ENCODE measurements around the gene CAMK2D.
A peak's percentile ranks its signal among the peaks of the same experiment; 100 is the strongest.

The CAMK2D gene

DNA sequence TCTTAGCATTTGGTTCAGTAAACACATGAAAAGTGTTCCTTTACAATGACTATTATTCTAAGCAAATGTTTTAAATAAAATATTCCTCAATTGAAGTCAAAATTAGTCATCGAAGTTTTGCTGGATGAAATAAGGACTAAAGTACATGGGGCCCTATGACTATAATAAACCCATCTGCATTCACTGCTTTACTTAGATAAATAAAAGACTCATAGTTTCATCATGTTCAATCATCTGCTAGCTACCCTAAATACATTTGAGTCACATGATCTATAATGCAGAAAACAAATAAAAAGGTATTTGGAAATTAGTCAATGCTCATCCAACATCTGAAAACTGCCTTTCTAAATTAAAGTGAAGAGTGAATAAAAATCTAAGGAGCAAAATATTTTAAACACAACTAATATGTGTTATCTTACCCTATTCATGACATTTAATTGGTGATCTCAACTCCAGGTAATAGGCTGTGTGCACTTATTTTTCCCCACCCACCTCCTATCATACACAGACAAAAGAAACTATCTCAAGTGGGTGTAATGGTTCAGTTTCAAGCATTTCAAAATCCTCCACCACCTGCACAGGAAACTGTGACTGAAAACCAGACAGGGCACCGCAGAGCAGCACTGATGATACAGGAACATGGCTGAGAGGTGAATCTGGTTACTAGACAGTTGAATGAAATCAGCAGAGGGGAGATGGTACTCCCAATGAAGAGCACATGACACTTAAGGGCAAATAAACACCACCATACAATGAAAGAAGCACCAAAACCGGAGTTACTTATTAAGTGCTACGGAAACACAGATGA lies 78.6 kb downstream of the CAMK2D start:
- peak; percentile 36 for DNase-seq (ENCODE audit: low read depth)

DNA sequence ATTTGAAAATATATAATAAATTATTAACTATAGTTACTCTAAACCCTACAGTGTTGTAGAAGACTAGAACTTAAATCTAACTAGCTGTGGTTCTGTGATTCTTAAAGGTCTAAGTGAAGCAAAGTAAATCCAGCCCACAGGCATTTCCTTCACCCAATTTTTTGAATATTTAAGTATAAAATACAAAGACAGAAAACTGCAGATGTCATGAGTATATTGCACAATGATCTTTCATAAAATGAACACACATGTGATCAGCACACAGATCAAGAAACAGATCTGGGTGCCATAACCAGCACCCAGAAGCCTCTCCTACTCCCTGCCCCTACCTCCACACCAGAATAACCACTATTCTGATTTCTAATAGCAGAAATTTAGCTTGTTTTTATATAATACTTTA lies 82.9 kb downstream of the CAMK2D start:
- no peak for DNase-seq (ENCODE audit: low read depth)

GRCh38 chr4:113677325-113677724 lies 84.2 kb downstream of the CAMK2D start:
- no peak for DNase-seq (ENCODE audit: low read depth)

DNA sequence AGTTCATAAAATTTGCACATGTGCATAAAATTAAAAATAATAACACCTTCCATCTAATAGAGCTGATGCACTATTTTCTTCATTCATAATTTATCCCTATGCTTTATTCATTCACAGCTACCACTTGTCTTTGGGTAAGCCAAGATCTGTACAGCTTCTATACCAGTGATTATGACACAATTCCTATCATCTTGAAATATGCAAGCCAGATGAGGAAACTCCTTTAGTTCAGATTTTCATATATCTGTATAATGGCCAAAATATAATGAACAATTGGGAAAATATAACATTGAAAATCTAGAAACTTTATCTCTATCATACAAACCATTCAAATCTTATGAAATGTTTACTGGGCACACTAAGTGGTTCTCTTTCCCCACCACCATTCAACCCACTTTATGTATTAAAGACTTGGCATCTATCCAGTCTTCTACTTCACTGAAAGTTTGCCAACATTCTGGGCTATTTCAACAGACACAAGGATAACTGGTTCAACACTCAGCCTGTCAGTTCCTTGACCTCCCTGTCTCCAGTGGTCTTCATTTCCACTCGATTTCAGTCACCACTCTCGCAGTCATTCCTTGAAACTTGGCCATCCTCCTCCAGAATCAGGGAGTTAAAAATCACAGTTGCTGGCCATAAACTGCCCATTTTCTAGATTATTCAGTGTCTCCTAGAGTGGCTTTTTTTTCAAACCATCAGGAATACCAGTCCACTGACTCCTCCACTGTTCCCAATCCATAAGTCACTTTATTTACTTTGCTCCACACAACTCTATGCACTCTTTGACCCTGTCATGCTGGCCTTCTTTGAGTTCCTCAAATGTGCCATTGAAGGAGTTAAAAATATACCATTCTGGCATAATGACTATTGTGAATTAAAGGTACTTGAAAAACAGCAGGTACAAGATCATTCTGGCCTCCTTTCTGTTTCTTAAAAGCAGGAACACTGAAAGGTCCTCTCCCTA lies 85.5 kb downstream of the CAMK2D start:
- DNase-seq (ENCODE audit: low read depth): no peak

- DNase-seq (ENCODE audit: low read depth): no peak
These were observed 86.8 kb downstream of the CAMK2D start for GRCh38 chr4:113674733-113675132.

DNA sequence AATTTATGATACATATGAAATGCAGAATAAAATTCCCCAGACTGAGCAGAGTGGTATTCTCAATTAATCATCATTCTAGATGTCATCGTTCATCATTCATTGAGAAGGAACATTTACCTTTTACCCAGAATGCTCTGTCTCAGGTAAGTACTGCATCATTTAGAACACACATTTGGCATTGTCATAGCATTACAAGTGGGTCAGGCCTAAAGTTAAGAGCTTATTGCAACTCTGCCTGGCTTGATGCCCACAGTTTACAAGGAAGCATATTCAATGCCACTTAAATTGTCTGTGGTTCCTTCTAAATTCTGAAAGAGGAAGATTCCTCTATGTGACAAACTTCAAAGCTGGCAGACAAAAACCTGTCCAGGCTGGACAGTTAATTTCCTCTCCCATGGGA lies 87.3 kb downstream of the CAMK2D start:
- DNase-seq (ENCODE audit: low read depth): no peak

DNA sequence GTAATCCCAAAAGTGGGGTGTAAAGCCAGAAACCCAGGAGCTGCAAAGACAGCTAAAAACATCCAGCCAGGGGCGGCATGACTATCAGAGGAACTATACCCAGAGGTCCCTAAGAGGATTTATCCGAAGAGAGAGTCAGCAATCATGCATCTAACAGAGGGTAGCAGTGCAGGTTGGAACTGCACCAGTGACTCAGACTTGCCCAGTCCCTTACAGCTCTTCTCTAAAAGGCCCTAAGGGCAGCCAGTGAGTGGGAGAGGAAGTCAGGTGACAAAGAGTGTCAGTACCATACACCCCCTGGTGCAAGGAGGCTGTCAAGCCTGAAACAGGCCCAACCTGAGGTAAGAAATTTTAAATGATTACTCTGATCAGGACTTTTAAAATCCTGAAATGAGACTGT lies 88.1 kb downstream of the CAMK2D start:
- no peak for DNase-seq (ENCODE audit: low read depth)

DNA sequence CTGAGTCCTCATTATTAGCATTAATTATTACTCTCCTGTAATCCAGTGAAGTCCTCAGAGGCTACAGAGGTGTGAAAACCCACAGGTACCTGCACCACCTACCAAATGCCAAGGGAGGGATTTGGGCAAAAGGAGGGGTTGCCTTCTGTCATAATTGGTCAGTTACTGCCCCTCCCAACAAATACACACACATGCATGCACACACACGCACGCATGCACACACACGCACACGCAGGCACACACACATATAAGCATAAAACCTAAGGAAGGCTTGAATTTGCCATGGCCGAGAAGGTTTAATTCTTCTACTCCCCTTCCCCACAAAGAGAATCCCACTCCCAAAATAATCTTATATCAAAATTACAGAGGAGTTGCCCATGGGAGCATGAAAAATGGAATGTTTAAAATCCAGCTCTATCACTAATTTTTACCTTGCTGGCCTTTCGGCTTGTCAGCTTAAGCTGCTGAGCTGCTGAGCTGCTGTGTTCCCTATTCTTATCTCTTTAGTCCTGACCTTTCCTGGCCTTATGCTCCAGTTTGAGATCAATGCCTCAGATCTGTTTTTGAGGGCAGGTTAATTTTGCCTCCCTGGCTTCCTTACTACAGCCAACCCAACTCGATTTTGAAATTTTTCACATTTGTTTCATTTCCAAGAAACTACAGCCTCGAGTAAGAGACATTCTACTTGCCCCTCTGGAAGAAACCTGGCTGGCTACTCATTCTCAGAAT lies 95.0 kb downstream of the CAMK2D start:
- no peak for DNase-seq (ENCODE audit: low read depth)

DNA sequence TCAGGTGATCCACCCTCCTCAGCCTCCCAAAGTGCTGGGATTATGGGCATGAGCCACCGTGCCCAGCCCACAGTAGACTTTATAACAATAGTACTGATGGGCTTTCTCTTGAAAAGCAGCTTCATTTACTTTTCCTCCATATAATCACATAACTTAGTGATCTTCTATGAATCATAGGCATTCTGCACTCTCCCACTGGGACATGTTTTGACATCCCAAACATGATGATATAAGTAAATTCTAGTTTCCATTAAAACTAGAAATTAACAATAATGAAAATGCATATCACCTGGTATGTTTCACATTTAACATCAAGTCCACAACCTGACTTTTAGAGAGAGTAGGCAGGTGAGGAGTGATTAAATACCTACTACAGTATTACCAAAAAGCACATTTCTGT lies 96.5 kb downstream of the CAMK2D start:
- no peak for DNase-seq (ENCODE audit: low read depth)

- DNase-seq (ENCODE audit: low read depth): no peak
These were observed 99.0 kb downstream of the CAMK2D start for GRCh38 chr4:113662581-113662980.

GRCh38 chr4:113659127-113659526 lies 102.4 kb downstream of the CAMK2D start:
- no peak for DNase-seq (ENCODE audit: low read depth)

DNA sequence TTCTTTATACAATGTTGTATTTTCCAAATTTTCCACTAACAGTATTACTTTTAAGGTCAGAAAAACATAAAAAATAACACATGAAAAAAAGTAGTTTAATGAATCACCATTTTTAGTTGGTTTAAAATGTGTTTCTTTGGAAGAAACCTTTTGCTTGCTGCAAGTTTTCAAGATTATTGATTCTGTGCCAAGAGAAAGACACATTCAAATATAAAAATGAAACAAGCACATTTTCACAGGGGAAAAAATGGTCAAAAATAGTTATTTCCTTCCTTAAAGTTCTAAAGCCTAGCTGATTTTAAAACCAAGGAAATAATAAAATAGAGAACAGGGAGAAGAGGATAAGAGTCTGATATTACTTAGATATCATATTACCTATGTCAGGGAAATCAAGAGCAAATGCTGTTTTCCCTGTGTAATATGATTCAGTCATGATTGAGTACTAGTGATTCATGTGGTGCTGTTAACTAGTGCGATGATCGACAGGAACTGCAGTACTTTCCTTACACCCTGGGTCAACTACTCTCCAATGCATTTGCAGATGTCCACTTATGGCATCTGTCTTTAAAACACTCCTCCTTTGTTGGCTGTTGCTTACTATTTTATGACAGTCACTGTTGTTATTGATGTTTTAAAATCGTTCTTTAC lies 103.8 kb downstream of the CAMK2D start:
- DNase-seq (ENCODE audit: low read depth): no peak

- no peak for DNase-seq (ENCODE audit: low read depth)
These were observed 107.7 kb downstream of the CAMK2D start for GRCh38 chr4:113653871-113654270.

DNA sequence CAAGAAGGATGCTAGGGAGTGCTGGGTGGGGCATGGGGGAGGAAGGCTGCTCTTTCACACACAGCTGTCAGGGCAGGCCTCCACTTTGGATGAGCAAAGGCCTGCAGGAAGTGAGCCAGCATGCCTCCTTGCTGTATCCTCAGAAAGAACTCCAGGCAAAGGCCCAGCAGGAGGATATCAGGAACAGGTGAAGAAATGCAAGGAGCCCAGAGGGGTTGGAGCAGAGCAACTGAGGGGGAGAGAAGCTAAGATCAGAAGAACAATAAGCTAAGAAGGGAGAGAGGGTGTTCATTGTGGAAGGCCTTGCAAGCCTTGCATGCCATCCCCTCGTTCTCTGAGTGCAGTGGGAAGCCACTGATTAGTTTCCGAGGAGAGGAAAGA lies 115.1 kb downstream of the CAMK2D start:
- no peak for DNase-seq (ENCODE audit: low read depth)

DNA sequence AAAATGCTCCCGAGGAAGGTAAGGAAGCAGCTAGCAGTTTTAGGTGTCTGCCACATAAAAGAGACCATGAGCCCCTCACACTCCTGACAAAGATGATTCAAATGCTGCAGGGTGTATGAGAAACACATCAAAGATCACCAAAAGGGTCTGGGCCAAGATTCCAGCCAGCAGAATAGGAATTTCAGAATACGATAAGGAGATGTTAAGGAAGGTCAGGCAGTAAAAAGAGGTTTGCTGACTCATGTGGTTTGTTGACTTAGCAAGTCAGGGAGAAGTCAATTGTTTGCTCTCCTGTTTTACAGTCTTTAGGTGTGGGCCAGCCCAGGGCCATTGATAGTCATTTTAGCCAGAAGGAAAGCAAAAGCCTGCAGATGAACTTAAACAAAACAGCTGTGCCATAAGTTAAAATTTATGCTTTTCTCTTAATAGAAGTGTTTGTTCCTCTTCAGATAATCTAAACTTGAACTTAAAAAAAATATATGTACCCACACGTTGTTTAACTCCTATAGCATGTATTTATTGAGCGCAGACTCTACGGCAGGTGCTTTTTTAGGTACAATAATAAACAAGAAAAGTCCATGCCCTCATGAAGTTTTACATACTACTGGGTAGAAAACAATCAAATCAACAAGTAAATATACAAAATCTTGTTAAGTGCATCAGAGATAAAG lies 115.6 kb downstream of the CAMK2D start:
- no peak for DNase-seq (ENCODE audit: low read depth)

DNA sequence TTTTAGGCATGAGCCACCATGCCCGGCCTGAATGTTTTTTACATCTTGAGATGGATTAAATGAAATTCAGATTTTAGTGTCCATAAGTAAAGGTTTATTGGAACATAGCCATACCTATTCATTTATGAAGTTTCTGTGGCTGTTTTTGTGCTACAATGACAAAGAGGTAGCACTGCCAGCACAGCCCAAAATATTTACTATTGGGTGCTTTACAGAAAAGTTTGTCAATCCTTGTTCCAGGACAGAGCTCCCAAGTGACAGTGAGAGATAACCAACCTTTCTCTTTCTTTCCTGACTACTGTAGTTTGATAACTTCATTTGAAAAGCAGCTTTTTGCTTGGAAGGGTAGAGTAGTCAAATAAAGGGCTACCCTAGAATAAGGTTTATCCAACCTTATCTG lies 116.2 kb downstream of the CAMK2D start:
- no peak for DNase-seq (ENCODE audit: low read depth)

DNA sequence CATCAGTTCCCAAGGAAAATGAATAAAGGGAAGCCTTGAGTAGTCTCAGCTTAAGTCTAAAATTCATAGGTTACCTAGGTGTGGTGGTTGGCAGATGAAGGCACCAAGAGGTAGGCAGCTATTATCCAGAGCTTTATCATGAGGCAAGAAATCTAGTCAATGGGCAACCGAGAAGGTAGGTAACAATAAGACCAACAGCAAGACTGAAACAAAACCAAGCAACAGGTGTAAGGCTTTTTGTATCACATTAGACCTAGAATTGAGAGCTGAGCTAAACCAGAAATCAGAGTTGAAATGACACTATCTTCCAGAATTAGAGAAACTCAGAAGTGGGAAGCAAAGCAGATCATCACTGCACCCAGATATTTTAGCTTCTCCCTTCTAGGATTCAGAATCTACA lies 117.1 kb downstream of the CAMK2D start:
- no peak for DNase-seq (ENCODE audit: low read depth)

GRCh38 chr4:113643505-113643904 lies 118.0 kb downstream of the CAMK2D start:
- DNase-seq (ENCODE audit: low read depth): no peak

GRCh38 chr4:113641025-113641431 lies 120.5 kb downstream of the CAMK2D start:
- no peak for DNase-seq (ENCODE audit: low read depth)

DNA sequence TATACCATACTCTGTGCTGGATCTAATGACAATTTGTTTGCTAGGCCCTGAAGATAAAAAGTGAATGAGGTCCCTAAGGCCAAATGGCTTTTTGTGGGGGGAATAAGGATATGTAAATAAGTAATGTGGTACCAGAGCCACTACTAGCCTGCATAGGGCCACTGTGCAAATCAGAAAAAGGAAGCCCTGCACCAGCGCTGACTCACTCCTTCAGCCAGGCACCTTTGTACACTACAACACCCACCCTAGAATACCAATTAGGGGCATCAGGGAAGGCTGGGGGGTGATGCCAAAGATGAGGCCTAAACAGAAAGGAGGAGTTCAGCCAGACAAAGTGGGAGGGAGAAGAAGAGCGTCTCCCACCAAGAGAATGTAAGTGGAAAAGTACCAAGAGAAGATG lies 122.2 kb downstream of the CAMK2D start:
- DNase-seq (ENCODE audit: low read depth): no peak

DNA sequence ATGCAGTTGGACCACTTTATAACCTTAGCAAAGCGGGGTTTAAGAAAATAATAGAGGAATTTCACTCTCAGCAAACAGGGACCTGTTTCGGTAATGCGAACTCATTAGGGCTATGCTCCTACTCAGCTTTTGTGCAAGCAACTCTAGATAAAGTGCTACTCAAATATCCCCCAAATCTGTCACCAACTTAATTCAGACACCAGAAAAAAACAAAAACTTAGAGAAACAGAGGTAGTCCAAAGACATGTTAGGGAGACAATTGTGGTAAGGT lies 123.0 kb downstream of the CAMK2D start:
- DNase-seq (ENCODE audit: low read depth): no peak

All from T-helper 22 cell (primary cell).